ENCODE results near the gene PDE11A. TPM values are rescaled to one million over a fixed set of nuclear protein-coding genes. Genes with fewer than 3 reads are reported as not detected.

The PDE11A gene
- total RNA-seq, 2 experiments from 2014 or later, result not detected

DNA sequence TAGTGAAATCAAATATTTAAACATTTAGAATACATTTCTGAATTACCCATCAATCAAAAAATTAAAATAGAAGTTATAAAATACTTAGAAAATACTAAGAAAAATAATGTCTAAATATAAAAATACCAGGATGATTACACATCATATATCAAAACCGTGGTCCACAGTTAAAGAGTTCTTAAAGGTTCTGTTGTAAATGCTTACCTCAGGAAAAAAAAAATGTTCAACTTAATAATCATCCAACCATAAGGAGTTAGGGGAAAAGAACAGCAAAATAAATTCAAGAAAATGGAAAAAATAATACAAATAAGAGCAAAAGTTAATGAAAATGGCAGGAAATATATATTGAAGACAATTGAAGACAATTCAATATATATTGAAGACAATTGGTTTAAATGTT is 43.2 kb downstream of the PDE11A start:
- no peak overlapping the region for H3K4me3 Mint-ChIP-seq
- POLR2A ChIA-PET, result no interaction called here
- H3K4me1 Mint-ChIP-seq (ENCODE audit: low read depth), result no peaks in the 10 kb centered on the region
- H3K36me3 Mint-ChIP-seq, result no peaks in the 10 kb centered on the region
- CTCF ChIA-PET, result no interaction called here
- H3K9me3 Mint-ChIP-seq, result peaks cover 12% of the 10 kb centered on the region
- H3K27me3 Mint-ChIP-seq, result peaks cover 5% of the 10 kb centered on the region
- no peak overlapping the region for H3K27ac Mint-ChIP-seq
- DNase-seq, result no peak
- intact Hi-C loops (cut with micrococcal nuclease), result no loop called here

DNA sequence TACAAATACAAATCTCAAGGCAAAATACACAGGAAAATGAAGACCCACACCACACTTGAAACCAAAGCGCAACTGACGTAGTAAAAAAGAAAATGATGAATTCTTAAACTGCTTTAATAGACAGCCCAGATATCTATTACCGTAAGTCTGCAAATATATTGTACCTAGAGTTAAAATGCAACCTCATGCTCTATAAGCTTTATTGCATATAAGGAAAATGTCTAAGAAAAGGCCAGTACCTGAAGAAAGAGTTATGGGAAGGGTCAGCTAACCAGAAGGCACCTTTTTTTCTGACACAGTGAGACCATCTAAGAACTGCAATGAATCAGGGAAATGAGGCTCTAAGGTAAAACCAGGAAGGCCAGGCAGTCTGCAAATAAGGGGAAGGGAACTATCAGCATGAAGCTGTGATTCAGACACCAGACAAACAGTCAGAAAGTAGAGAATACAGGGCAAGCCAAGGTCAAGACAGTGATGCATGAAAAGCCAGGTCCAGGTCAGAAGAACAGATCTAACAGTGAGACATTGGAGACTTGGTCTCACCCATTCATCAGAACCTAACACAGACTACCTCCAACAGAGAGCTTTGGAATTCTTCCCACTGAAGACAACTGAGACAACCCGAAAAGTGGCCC is 46.9 kb downstream of the PDE11A start:
- POLR2A ChIA-PET, result no interaction called here
- CTCF ChIA-PET, result no interaction called here
- Mint-ChIP-seq H3K4me1 (ENCODE audit: low read depth) (no peaks in the 10 kb centered on the region), H3K4me3 (no peak overlapping the region), H3K27ac (no peak overlapping the region), H3K27me3 (peaks cover 5% of the 10 kb centered on the region), H3K36me3 (no peaks in the 10 kb centered on the region), H3K9me3 (no peaks in the 10 kb centered on the region)
- DNase-seq, result no peak
- intact Hi-C loops (cut with micrococcal nuclease), result no loop called here

DNA sequence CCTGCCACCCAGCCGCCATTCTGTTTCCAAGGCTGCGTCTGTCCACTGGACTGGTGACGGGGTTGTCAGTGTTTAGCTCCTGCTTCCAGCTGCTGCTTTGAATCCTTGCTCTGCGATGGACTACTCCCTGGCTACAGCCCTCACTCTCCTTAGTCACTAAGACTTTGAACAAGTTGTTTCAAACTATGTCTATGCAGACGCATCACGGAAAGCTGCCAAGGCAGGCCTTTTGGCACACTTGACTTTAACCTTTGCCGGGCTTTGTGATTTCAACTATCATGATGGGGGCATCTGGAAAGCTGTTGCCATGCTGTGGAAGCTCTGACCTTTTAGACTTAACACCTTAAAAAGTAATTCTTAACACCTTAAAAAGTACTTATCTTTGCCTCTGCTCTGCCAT is 54.4 kb downstream of the PDE11A start:
- intact Hi-C loops (cut with micrococcal nuclease), result no loop called here
- no peaks in the 10 kb centered on the region for H3K9me3 Mint-ChIP-seq
- DNase-seq, result no peak
- ChIA-PET POLR2A (no interaction called here), CTCF (no interaction called here)
- H3K27ac Mint-ChIP-seq, result no peak overlapping the region
- peaks cover 5% of the 10 kb centered on the region for H3K27me3 Mint-ChIP-seq
- no peaks in the 10 kb centered on the region for H3K36me3 Mint-ChIP-seq
- H3K4me3 Mint-ChIP-seq, result no peak overlapping the region
- H3K4me1 Mint-ChIP-seq (ENCODE audit: low read depth), result no peaks in the 10 kb centered on the region

DNA sequence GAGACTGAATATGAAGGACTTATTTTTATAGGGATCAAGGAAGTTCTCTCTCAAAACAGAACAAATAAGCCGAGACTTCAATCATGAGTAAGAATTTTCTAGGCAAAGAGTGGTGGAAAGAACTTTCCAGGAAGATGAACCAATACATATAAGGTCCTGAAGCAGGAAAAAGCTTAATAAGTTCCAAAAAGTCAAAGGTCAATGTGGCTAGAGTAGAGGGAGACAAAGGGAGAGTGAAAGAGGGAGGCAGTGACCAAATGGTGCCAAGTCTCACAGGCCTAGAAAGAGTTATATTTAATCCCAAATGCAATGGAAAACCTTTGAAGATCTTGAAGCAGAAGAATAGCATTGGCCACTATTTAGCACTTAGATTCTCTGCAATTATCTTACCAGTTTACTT is 56.0 kb downstream of the PDE11A start:
- CTCF ChIA-PET, result no interaction called here
- POLR2A ChIA-PET, result no interaction called here
- no peaks in the 10 kb centered on the region for H3K36me3 Mint-ChIP-seq
- peaks cover 5% of the 10 kb centered on the region for H3K27me3 Mint-ChIP-seq
- no peaks in the 10 kb centered on the region for H3K4me1 Mint-ChIP-seq (ENCODE audit: low read depth)
- no peaks in the 10 kb centered on the region for H3K9me3 Mint-ChIP-seq
- no peak overlapping the region for H3K27ac Mint-ChIP-seq
- intact Hi-C loops (cut with micrococcal nuclease), result no loop called here
- no peak for DNase-seq
- H3K4me3 Mint-ChIP-seq, result no peak overlapping the region

DNA sequence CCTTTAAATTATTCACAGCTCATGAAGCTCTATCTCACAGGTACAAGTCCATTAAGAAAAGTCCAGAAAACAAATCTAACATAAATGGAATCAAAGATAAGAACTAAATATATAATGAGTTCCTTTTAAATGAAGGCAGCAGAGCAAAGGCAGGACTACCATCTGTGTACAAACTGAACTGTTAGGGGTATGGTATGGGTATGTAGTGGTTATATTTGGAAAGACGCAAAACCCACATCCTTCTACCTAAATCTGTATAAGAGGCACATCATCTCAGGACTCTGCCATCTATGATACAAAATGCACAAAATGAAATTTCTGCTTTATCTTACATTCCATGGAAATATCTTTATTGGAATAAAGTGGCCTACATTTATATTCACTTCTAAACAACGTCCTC is 59.9 kb downstream of the PDE11A start:
- Mint-ChIP-seq H3K36me3 (no peaks in the 10 kb centered on the region), H3K9me3 (no peaks in the 10 kb centered on the region), H3K4me3 (no peak overlapping the region), H3K4me1 (ENCODE audit: low read depth) (no peaks in the 10 kb centered on the region), H3K27me3 (peaks cover 6% of the 10 kb centered on the region), H3K27ac (no peak overlapping the region)
- CTCF ChIA-PET, result no interaction called here
- no peak for DNase-seq
- intact Hi-C loops (cut with micrococcal nuclease), result no loop called here
- POLR2A ChIA-PET, result no interaction called here

DNA sequence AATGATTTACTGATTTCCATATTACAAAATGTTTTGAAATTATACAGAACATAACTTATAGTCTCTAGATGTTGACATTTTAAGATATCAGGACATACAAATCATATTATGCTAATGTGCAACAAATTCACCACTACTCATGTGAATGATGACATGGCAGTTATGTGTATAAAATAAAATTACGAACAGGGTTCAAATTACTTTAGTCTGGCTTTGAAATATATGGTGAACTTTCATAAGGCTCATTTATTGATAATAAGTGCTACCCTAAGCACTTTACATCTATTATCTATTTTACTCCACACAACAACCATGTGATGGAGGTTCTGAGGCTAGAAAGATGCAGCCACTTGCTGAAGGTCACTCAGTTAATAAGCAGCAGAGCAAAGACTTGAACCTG is 62.8 kb downstream of the PDE11A start:
- Mint-ChIP-seq H3K4me3 (no peak overlapping the region), H3K9me3 (no peaks in the 10 kb centered on the region), H3K27me3 (peaks cover 6% of the 10 kb centered on the region), H3K27ac (no peak overlapping the region), H3K4me1 (ENCODE audit: low read depth) (no peaks in the 10 kb centered on the region), H3K36me3 (no peaks in the 10 kb centered on the region)
- ChIA-PET CTCF (no interaction called here), POLR2A (no interaction called here)
- DNase-seq, result no peak
- intact Hi-C loops (cut with micrococcal nuclease), result no loop called here

DNA sequence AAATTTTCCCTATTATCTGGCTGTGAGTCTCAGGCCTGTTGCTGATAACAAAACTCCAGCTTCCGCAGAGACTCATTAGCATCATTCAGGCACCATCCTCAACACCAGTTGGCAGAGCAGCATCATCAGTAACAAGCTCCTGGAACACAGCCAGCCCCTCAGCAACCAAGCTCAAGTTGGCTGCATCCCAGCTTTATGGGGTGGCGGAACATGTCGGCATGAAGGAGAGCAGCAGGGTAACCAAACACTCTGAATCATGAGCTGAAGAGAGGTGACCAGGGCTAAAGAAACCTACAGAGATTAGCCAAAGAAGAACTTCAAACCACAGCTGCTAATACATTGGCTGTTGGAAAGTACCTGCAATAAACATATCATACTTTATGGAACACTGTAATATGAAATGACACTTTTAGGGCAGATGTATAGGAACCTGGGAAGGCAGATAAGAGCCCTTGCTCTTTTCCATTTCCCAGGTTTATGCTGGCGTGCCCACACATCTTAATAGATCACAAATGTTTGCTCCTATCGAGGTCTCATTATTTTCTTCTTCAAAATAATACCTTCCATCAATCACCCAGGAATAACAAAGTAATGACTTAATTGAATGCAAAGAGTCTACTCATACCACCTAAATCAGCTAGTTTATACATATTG is 63.8 kb downstream of the PDE11A start:
- Mint-ChIP-seq H3K4me1 (ENCODE audit: low read depth) (no peaks in the 10 kb centered on the region), H3K4me3 (no peak overlapping the region), H3K36me3 (no peaks in the 10 kb centered on the region), H3K9me3 (no peaks in the 10 kb centered on the region), H3K27me3 (peaks cover 2% of the 10 kb centered on the region), H3K27ac (no peak overlapping the region)
- no peak for DNase-seq
- POLR2A ChIA-PET, result no interaction called here
- CTCF ChIA-PET, result no interaction called here
- intact Hi-C loops (cut with micrococcal nuclease), result no loop called here

DNA sequence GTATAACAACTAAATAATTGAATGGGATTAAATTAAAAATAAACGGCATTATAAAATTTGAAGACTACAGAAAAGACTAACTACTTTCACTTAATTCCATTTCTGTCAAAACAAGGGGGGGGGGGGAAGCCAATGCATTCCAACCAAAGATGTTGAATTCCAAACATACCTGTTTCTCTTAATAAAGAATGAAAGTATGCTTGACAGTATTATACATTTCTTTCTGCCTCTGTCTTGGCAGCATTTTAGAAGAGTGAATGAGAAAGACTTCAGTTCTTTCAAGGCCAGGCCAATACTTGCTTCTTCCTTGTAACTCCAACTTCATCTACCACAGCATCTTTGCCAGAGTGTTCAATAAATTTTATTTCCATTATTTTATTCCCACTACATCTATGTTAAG is 65.9 kb downstream of the PDE11A start:
- DNase-seq, result no peak
- Mint-ChIP-seq H3K27ac (no peak overlapping the region), H3K9me3 (no peaks in the 10 kb centered on the region), H3K36me3 (no peaks in the 10 kb centered on the region), H3K4me1 (ENCODE audit: low read depth) (no peaks in the 10 kb centered on the region), H3K4me3 (no peak overlapping the region), H3K27me3 (peaks cover 4% of the 10 kb centered on the region)
- intact Hi-C loops (cut with micrococcal nuclease), result no loop called here
- CTCF ChIA-PET, result no interaction called here
- POLR2A ChIA-PET, result no interaction called here

DNA sequence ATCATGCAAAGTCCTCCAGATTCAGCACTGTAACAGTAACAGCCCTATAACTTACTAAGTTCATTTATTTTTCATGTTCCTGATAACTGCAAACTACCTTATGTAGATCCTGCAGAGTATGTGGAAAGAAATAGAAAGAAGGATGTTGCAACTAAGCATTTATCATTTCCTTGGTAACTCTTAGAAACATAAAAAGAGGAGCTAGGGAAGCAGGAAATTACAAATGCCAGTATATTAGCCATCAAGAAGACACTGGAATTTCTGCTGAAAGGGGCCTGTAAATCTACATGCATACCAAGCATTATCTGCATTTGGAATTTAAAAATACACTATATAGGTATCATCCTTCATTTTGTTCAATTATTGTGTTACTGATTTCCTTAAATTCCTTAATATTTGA is 66.8 kb downstream of the PDE11A start:
- H3K4me1 Mint-ChIP-seq (ENCODE audit: low read depth), result no peaks in the 10 kb centered on the region
- H3K27ac Mint-ChIP-seq, result no peak overlapping the region
- CTCF ChIA-PET, result no interaction called here
- H3K36me3 Mint-ChIP-seq, result no peaks in the 10 kb centered on the region
- POLR2A ChIA-PET, result no interaction called here
- DNase-seq, result no peak
- no peaks in the 10 kb centered on the region for H3K9me3 Mint-ChIP-seq
- no peak overlapping the region for H3K4me3 Mint-ChIP-seq
- intact Hi-C loops (cut with micrococcal nuclease), result no loop called here
- H3K27me3 Mint-ChIP-seq, result peaks cover 4% of the 10 kb centered on the region

DNA sequence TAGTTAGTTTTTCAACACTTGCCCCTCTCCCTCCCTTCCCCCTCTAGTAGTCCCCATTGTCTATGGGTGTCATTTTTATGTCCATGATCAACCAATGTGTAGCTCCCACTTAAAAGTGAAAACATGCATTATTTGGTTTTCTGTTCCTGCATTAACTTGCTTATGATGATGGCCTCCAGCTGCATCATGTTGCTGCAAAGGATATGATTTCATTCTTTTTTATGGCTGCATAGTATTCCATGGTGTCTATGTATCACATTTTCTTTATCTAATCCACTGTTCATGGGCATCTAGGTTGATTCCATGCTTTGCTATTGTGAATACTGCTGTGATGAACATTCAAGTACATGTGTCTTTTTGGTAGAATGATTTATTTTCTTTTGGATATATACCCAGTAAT is 70.5 kb downstream of the PDE11A start:
- DNase-seq, result no peak
- no peak overlapping the region for H3K27ac Mint-ChIP-seq
- intact Hi-C loops (cut with micrococcal nuclease), result no loop called here
- H3K27me3 Mint-ChIP-seq, result peaks cover 5% of the 10 kb centered on the region
- no peaks in the 10 kb centered on the region for H3K36me3 Mint-ChIP-seq
- no peak overlapping the region for H3K4me3 Mint-ChIP-seq
- ChIA-PET CTCF (no interaction called here), POLR2A (no interaction called here)
- no peaks in the 10 kb centered on the region for H3K9me3 Mint-ChIP-seq
- H3K4me1 Mint-ChIP-seq (ENCODE audit: low read depth), result no peaks in the 10 kb centered on the region

DNA sequence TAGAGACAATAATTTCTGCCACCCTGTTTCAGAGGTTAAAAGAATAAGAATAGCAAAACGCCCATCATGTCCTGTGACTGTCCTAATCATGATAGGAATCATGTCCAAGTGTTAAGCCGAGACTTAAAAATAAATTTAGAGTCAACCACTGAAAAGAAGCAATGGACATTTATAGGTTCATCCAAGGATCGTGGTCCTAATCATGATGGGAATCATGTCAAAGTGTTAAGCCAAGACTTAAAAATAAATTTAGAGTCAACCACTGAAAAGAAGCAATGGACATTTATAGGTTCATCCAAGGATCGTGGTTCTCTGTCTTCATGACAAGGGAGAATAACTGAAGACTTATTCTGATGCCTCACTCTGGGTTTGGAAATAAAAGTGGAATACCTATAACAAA is 73.6 kb downstream of the PDE11A start:
- Mint-ChIP-seq H3K4me3 (no peak overlapping the region), H3K36me3 (no peaks in the 10 kb centered on the region), H3K27ac (no peak overlapping the region), H3K4me1 (ENCODE audit: low read depth) (no peaks in the 10 kb centered on the region), H3K27me3 (peaks cover 7% of the 10 kb centered on the region), H3K9me3 (no peaks in the 10 kb centered on the region)
- ChIA-PET CTCF (no interaction called here), POLR2A (no interaction called here)
- no peak for DNase-seq
- intact Hi-C loops (cut with micrococcal nuclease), result no loop called here

DNA sequence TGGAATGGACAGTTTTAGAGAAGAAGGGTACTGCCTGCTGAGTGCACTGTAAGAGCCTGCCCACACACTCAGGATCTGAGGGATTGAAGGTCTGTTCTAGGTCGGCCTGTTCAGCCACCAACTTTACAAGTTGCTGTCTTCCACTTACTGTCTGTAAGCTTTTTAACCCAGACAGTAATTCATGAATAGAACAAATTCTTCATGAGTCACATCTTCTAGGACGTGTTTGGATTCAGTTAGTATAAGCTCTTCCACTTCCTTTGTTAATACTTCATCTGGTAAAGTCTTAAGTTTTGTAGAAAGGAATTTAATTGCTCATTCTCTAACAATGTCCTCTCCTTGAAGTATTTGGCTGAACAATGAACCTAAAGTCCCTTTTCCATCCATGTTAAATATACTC is 74.6 kb downstream of the PDE11A start:
- intact Hi-C loops (cut with micrococcal nuclease), result no loop called here
- Mint-ChIP-seq H3K27me3 (peaks cover 5% of the 10 kb centered on the region), H3K27ac (no peak overlapping the region), H3K36me3 (no peaks in the 10 kb centered on the region), H3K4me3 (no peak overlapping the region), H3K9me3 (no peaks in the 10 kb centered on the region), H3K4me1 (ENCODE audit: low read depth) (no peaks in the 10 kb centered on the region)
- no peak for DNase-seq
- ChIA-PET CTCF (no interaction called here), POLR2A (no interaction called here)

DNA sequence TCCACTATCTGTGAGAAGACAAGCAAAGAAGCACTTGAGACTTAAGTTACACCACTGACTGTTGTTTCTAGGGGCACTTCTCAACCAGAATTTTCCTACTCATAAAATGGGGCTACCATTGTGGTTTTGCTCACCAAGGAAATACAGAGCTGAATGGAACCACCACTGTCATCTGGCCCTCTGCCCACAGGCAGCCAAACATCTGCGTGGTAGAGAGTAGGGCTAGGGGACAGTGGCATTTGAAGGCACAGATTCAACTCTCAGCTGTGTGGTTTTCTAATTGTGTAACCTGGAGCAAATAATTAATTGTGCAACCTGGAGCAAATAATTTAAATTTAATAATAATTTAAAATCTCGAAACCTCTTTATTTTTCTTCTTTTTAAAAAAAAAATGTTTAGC is 79.6 kb downstream of the PDE11A start:
- Mint-ChIP-seq H3K9me3 (no peaks in the 10 kb centered on the region), H3K4me3 (no peak overlapping the region), H3K27me3 (peaks cover 3% of the 10 kb centered on the region), H3K4me1 (ENCODE audit: low read depth) (no peaks in the 10 kb centered on the region), H3K36me3 (no peaks in the 10 kb centered on the region), H3K27ac (no peak overlapping the region)
- CTCF ChIA-PET, result interaction anchor here (0.9 to 1.5 kb wide), 2 partner anchors 9 to 10 kb away, joined by 3 to 6 read pairs; no protein-coding TSS in a partner anchor
- intact Hi-C loops (cut with micrococcal nuclease), result no loop called here
- POLR2A ChIA-PET, result no interaction called here
- DNase-seq, result no peak
